WTC11 (cell line): ENCODE data around the gene COMTD1. TPM values are rescaled to one million over a fixed set of nuclear protein-coding genes. Genes with fewer than 3 reads are reported as not detected.

Experiments used
- ATAC-seq: fragments of 200-7000 bp; cut with Tn5 transposase; 2 replicates; pipeline ENCODE4 v1.10.0; 2021; ENCODE audit warnings: mild to moderate bottlenecking, moderate library complexity
- CTCF ChIA-PET: fragments of 300-600 bp; sonication (Branson Sonifier 250); formaldehyde crosslinking; loops from one replicate; lab custom pipeline; 2021; ENCODE audit warnings: antibody characterized with exemption; lab: Charles Lee
- POLR2A ChIA-PET: fragments of 350-600 bp; sonication (Branson Sonifier 250); formaldehyde crosslinking; loops from one replicate; lab custom pipeline; 2021; ENCODE audit warnings: antibody characterized with exemption; lab: Charles Lee
- DNase-seq: peaks from one replicate; pipeline ENCODE4 v3.0.0; 2021; ENCODE audit warnings: low spot score
- H3K27ac Mint-ChIP-seq: 2 replicates; pipeline ENCODE4 v1.8.0; 2021; ENCODE audit warnings: mixed read lengths
- H3K27me3 Mint-ChIP-seq: 2 replicates; pipeline ENCODE4 v1.8.0; 2021; ENCODE audit warnings: low read depth, mild to moderate bottlenecking, moderate library complexity, mixed read lengths
- H3K36me3 Mint-ChIP-seq: 2 replicates; pipeline ENCODE4 v1.8.0; 2021; ENCODE audit warnings: mixed read lengths
- H3K4me1 Mint-ChIP-seq: 2 replicates; pipeline ENCODE4 v1.8.0; 2022; ENCODE audit warnings: mixed read lengths
- H3K4me3 Mint-ChIP-seq: 2 replicates; pipeline ENCODE4 v1.8.0; 2021; ENCODE audit warnings: mild to moderate bottlenecking, moderate library complexity, mixed read lengths
- H3K9me3 Mint-ChIP-seq: 2 replicates; pipeline ENCODE4 v1.8.0; 2021; ENCODE audit warnings: mixed read lengths
- ARID4B ChIP-seq: sonication (generic); formaldehyde crosslinking; IDR thresholded peaks from 2 replicates; pipeline ENCODE4 v1.8.0; 2023; ENCODE audit warnings: missing genetic modification reagents, mild to moderate bottlenecking, borderline replicate concordance
- ATF6 ChIP-seq: sonication (generic); formaldehyde crosslinking; IDR thresholded peaks from 2 replicates; pipeline ENCODE4 v1.8.1; 2023; ENCODE audit warnings: mild to moderate bottlenecking, missing genetic modification reagents
- CTCF ChIP-seq: fragments of 200-600 bp; IDR thresholded peaks from 2 replicates; pipeline ENCODE4 v1.8.0; 2022; ENCODE audit warnings: antibody characterized with exemption
- GTF2I ChIP-seq: fragments of 250-450 bp; sonication (Bioruptor Pico); conservative IDR thresholded peaks from 2 replicates; pipeline ENCODE4 v1.4.0; 2021; ENCODE audit warnings: mild to moderate bottlenecking
- HMGA2 ChIP-seq: fragments of 250-450 bp; sonication (Bioruptor Pico); IDR thresholded peaks from 2 replicates; pipeline ENCODE4 v1.4.0; 2021; ENCODE audit warnings: mild to moderate bottlenecking, moderate library complexity
- MXD4 ChIP-seq: fragments of 250-450 bp; sonication (Bioruptor Pico); IDR thresholded peaks from 2 replicates; pipeline ENCODE4 v1.8.0; 2021; ENCODE audit warnings: mild to moderate bottlenecking, moderate library complexity, borderline replicate concordance
- NFE2L1 ChIP-seq: sonication (generic); formaldehyde crosslinking; IDR thresholded peaks from 2 replicates; pipeline ENCODE4 v1.8.1; 2023; ENCODE audit warnings: missing genetic modification reagents
- NFYB ChIP-seq: sonication (generic); formaldehyde crosslinking; conservative IDR thresholded peaks from 2 replicates; pipeline ENCODE4 v1.8.0; 2022; ENCODE audit warnings: low read depth, missing genetic modification reagents
- PREB ChIP-seq: sonication (generic); formaldehyde crosslinking; IDR thresholded peaks from 2 replicates; pipeline ENCODE4 v1.8.1; 2022; ENCODE audit warnings: mild to moderate bottlenecking, missing genetic modification reagents, moderate library complexity, borderline replicate concordance
- RELA ChIP-seq: sonication (generic); formaldehyde crosslinking; IDR thresholded peaks from 2 replicates; pipeline ENCODE4 v1.8.1; 2022; ENCODE audit warnings: missing genetic modification reagents, mild to moderate bottlenecking, borderline replicate concordance
- RORB ChIP-seq: fragments of 250-450 bp; sonication (Bioruptor Pico); IDR thresholded peaks from 2 replicates; pipeline ENCODE4 v1.9.0; 2021; ENCODE audit warnings: mild to moderate bottlenecking
- SP1 ChIP-seq: sonication (generic); formaldehyde crosslinking; conservative IDR thresholded peaks from 2 replicates; pipeline ENCODE4 v1.8.1; 2022; ENCODE audit warnings: missing genetic modification reagents
- STAT6 ChIP-seq: sonication (generic); formaldehyde crosslinking; conservative IDR thresholded peaks from 2 replicates; pipeline ENCODE4 v1.8.1; 2023; ENCODE audit warnings: mild to moderate bottlenecking, low read depth, missing genetic modification reagents, moderate library complexity
- ZBTB43 ChIP-seq: sonication (generic); formaldehyde crosslinking; IDR thresholded peaks from 2 replicates; pipeline ENCODE4 v1.8.1; 2023; ENCODE audit warnings: mild to moderate bottlenecking, missing genetic modification reagents
- ZNF138 ChIP-seq: sonication (generic); formaldehyde crosslinking; conservative IDR thresholded peaks from 2 replicates; pipeline ENCODE4 v1.8.1; 2022; ENCODE audit warnings: mild to moderate bottlenecking, moderate library complexity, missing genetic modification reagents
- ZNF423 ChIP-seq: fragments of 250-450 bp; sonication (Bioruptor Pico); IDR thresholded peaks from 2 replicates; pipeline ENCODE4 v2.1.2; 2022; ENCODE audit warnings: mild to moderate bottlenecking, moderate library complexity
- total RNA-seq: library from RNA; stranded (reverse); gene quantifications from 3 replicates; pipeline ENCODE4 v1.2.3, GENCODE V29; 2021

Gene COMTD1
- total RNA-seq, 1 experiment from 2014 or later: 47.8 TPM

GRCh38 chr10:75254739-75255138 lies 19.0 kb upstream of the COMTD1 start:
- no peak for ATAC-seq
- Mint-ChIP-seq H3K27me3 (no peaks in the 10 kb centered on the region), H3K4me3 (no peak overlapping the region), H3K4me1 (no peaks in the 10 kb centered on the region)
- POLR2A ChIA-PET: no interaction called here
- TF ChIP-seq HMGA2 (CRISPR knock-in tag) (no peak), RORB (CRISPR knock-in tag) (no peak), NFE2L1 (CRISPR knock-in tag) (no peak), ARID4B (CRISPR knock-in tag) (no peak), ATF6 (CRISPR knock-in tag) (no peak)
- TF ChIP-seq, all 79 proteins: peak for 0
- Mint-ChIP-seq H3K36me3 (peaks cover 20% of the 10 kb centered on the region), H3K27ac (no peak overlapping the region), H3K9me3 (peaks cover 29% of the 10 kb centered on the region)
- no peak for DNase-seq
- CTCF ChIA-PET: no interaction called here

- peaks cover 20% of the 10 kb centered on the region for H3K36me3 Mint-ChIP-seq
- CTCF ChIA-PET: no interaction called here
- peaks cover 29% of the 10 kb centered on the region for H3K9me3 Mint-ChIP-seq
- TF ChIP-seq ZNF423 (CRISPR knock-in tag) (no peak), GTF2I (0 out of 2 replicates have a peak, but pooled peaks have one; percentile 38)
- TF ChIP-seq, all 79 proteins: peak for 1
- Mint-ChIP-seq H3K27me3 (no peaks in the 10 kb centered on the region), H3K4me1 (no peaks in the 10 kb centered on the region), H3K27ac (no peak overlapping the region), H3K4me3 (no peak overlapping the region)
- no peak for DNase-seq
- POLR2A ChIA-PET: no interaction called here
- no peak for ATAC-seq
Observed at GRCh38 chr10:75253281-75254220, 17.8 kb upstream of the COMTD1 start.

GRCh38 chr10:75250934-75251333 lies 15.2 kb upstream of the COMTD1 start:
- POLR2A ChIA-PET: no interaction called here
- ATAC-seq: no peak
- no peaks in the 10 kb centered on the region for H3K27me3 Mint-ChIP-seq
- H3K4me3 Mint-ChIP-seq: no peak overlapping the region
- no peak overlapping the region for H3K27ac Mint-ChIP-seq
- CTCF ChIA-PET: interaction anchor here (0.8 kb wide), 1 partner anchor 15 kb away, joined by 3 read pairs; the partner anchor contains the start of gene COMTD1
- peaks cover 20% of the 10 kb centered on the region for H3K36me3 Mint-ChIP-seq
- peaks cover 29% of the 10 kb centered on the region for H3K9me3 Mint-ChIP-seq
- DNase-seq: no peak
- peaks cover 4% of the 10 kb centered on the region for H3K4me1 Mint-ChIP-seq
- TF ChIP-seq CTCF (no peak), SP1 (CRISPR knock-in tag) (no peak), MXD4 (no peak), ZBTB43 (no peak), RELA (CRISPR knock-in tag) (no peak), NFYB (CRISPR knock-in tag) (no peak), HMGA2 (CRISPR knock-in tag) (no peak), PREB (no peak), STAT6 (CRISPR knock-in tag) (no peak), ZNF138 (CRISPR knock-in tag) (no peak)
